Fibroblast of villous mesenchyme (primary cell): ENCODE data around the gene RASA3. TPM values are rescaled to one million over a fixed set of nuclear protein-coding genes. Genes with fewer than 3 reads are reported as not detected.
"Not testable (repeated sequence)": the region's sequence is repeated elsewhere in the genome, so short reads cannot be mapped to it uniquely, and the experiment has no call there.

ENCODE experiments used
- DNase-seq: peaks from one replicate; pipeline ENCODE4 v3.0.0-alpha.2; 2010; ENCODE audit warnings: low read depth
- H3K4me3 ChIP-seq: 2 replicates; pipeline ENCODE4 v1.5.1; 2011; ENCODE audit warnings: low read depth, mild to moderate bottlenecking, low read length
- CTCF ChIP-seq: IDR thresholded peaks from 2 replicates; pipeline ENCODE4 v1.5.1; 2012; ENCODE audit warnings: low read depth, mild to moderate bottlenecking, low read length; ENCODE audit not compliant: insufficient read depth
- total RNA-seq: library from RNA; depleted of rRNA; stranded (reverse); fragments of >200 nt; gene quantifications from 2 replicates; pipeline ENCODE4 v1.2.3, GENCODE V29; 2012

RASA3 gene
- total RNA-seq, 1 donor: 34.1 TPM

GRCh38 chr13:114105521-114106225 lies 26.8 kb downstream of the RASA3 start:
- no peak for TF ChIP-seq CTCF
- DNase-seq: peak; percentile 71
- H3K4me3 ChIP-seq: no peak overlapping the region

GRCh38 chr13:114104655-114105520 lies 27.5 kb downstream of the RASA3 start:
- TF ChIP-seq CTCF: no peak
- no peak overlapping the region for H3K4me3 ChIP-seq
- DNase-seq: no peak

- H3K4me3 ChIP-seq: no peak overlapping the region
- TF ChIP-seq CTCF: no peak
- no peak for DNase-seq
Observed at GRCh38 chr13:114103801-114104654, 28.4 kb downstream of the RASA3 start.

GRCh38 chr13:114103289-114103621 lies 29.2 kb downstream of the RASA3 start:
- not testable (repeated sequence) for H3K4me3 ChIP-seq, DNase-seq

GRCh38 chr13:114102521-114103288 lies 29.7 kb downstream of the RASA3 start:
- no peak overlapping the region for H3K4me3 ChIP-seq
- DNase-seq: no peak
- no peak for TF ChIP-seq CTCF

- TF ChIP-seq CTCF: no peak
- no peak for DNase-seq
- no peak overlapping the region for H3K4me3 ChIP-seq
Observed at GRCh38 chr13:114102131-114102520, 30.3 kb downstream of the RASA3 start.
